Measurements from ENCODE around the gene RARRES1.
"Not testable (repeated sequence)": the region's sequence is repeated elsewhere in the genome, so short reads cannot be mapped to it uniquely, and the experiment has no call there.

The RARRES1 gene

DNA sequence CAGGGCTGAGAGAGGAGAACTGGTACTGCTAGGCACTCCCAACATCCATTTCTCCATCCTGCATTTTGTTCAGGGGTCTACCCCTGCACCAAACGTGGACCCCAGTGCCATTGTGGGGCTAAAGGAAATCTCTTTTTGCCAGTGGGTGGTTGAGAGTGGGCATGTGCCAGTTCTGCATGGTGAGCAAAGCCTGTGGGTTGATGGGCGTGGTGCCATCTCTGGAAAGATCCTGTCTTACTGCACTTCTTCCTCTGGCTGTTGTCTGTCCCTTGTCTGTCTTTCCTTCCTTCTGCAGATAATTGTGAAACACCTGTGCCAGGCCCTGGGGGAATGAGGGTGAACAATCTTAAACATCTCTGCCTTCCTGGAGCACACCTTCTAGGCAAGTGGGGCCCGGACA, 1.4 kb upstream of the RARRES1 start:
- no peak for DNase-seq (ENCODE audit: low spot score)

DNA sequence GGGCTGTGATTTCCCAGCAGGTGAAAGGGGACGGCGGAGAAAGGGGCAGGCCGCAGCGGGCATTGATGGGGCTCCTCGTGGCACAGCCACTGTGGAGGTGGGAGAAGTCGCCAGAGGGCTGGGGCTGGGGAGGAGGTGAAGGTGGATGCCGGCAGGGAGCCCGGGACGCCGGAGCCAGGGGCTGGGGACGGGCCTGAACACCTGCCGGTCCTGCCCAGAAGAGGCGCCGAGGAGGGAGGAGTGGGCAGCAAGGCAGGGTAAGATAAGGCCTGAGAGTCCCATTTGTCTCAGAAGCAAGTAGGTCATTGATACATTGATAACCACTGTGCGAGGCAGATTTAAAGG, 571 bp upstream of the RARRES1 start:
- no peak for DNase-seq (ENCODE audit: low spot score)

DNA sequence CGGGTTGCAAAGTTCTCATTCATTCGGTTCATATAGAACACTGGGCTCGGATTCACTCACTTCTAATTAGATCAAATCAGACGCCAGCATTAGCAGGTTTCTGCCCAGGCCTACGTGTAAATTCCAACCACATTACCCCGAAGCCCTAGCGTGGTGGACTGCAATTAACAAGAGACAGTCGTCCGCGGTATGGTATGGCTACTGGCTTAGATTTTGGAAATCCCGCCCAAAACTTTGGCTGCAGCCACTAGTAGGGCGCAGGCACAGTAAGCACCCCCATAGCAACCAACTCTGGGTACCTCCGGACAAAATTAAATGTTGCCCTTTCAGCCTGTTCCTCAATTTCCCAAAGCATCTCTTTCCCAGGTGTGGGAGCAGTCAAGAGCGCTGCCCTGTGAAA, 771 bp downstream of the RARRES1 start:
- no peak for DNase-seq (ENCODE audit: low spot score)

DNA sequence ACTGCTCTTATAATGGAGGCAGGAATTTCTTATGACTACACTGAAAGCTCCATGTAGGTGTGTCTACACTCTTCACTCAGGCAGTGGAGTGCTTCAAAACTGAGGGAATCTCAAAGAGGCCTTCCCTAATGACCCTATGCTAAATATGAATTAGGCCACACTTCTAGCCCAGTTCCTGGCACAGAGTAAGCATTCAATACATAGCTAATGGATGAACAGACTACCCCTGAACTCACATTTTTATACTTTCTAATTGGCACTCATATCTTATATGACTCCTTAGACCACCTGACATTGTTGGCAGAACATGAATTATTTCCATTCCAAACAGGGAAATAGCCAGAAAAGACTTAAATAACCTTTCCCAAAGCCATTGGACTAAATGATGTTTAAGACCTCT, 3.4 kb downstream of the RARRES1 start:
- DNase-seq (ENCODE audit: low spot score) = no peak

DNA sequence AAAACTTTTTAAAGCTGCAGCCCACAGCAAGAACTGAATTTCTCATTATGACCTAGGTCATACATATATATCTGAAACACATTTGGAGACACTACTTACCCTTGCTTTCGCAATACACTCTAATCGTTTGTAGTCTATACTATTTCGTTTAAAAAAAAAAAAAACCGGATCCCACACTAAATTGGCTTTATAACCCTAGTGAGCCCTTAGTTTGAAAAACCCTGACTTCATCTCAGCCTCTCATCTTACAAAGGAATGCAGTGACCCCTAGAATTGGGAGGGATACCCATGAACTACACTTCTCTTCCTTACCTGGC, 4.2 kb downstream of the RARRES1 start:
- no peak for DNase-seq (ENCODE audit: low spot score)

DNA sequence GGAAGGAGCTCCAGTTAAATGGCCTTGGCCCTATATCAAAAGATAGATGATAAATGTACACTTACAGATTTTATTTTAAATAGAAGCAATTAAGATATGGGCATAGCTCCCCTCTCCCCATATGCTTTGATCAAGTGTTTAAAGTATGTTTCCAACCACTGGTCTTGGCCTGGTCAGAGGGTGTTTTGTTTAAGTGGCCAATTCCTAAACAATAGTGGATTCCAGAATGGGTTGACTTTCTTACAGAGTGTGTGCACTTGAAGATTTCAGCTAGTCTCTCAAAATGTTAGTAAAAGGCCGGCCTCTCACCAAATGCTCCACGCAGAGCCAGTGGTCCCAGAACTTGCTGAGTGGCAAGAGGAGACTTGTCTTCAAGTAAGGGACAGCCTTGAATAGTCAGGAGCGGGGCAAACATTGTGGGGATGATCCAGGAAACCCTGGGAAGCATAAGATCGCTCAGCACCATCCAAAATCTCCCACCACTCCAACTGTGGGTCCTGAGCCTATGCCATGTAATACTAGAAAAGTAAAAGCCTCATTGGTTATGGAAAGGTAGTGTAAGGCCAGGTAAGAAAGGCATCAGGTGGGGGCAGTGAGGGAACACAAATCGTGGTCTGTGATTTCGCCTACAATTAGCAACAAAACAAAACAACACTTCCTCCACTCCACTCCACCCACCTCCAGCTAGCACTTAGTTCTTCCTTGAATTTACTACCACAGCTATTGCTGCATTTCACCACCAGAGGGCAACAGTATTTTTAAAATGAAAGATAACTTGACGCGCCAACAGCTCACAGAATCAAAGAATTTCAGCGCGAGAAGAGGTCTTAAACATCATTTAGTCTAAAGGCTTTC, 4.8 kb downstream of the RARRES1 start:
- peak; percentile 88 for DNase-seq (ENCODE audit: low spot score)

- DNase-seq (ENCODE audit: low spot score) = no peak
Observed at GRCh38 chr3:158725348-158726011, 6.8 kb downstream of the RARRES1 start.

DNA sequence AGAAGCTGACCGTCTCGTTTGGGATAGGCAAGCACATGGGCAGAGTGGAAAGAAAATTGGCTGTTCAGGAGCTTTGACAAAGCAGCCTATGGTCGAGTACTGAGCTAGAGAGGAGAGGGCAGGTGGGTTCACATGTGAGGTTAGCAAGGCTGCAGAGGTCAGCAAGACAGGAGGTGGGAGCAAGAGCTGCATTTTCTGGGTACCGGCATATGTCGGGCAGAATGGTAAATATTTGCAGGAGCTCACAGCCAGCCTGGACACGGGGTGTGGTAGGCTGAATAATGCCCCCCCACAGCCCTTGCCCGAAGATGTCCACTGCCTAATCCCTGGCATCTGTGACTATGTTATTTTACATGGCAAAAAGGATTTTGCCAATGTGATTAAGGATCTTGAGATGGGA, 8.3 kb downstream of the RARRES1 start:
- DNase-seq (ENCODE audit: low spot score) = no peak

- DNase-seq (ENCODE audit: low spot score) = no peak
Observed at GRCh38 chr3:158722108-158722507, 10.1 kb downstream of the RARRES1 start.

- DNase-seq (ENCODE audit: low spot score) = no peak
Observed at GRCh38 chr3:158718490-158719170, 13.6 kb downstream of the RARRES1 start.

DNA sequence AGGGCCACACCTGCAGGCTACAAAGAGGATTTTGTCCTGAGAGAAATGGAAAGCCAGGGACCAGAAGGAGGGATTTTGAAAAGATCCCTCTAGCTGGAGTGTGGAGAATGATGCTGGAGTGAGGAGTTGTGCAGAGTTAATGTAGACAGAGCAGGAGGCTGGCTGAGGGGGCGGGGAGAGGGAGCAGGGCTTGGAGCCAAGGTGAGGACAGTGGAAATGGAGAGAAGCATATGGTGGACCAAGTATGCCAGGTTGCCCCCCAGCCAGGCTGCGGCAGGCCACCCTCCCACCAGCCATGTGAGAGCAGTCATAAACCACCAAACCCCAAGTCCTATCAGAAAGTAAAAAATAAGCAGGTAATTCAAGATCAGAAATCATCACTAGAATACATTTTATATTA, 14.7 kb downstream of the RARRES1 start:
- DNase-seq (ENCODE audit: low spot score) = no peak

DNA sequence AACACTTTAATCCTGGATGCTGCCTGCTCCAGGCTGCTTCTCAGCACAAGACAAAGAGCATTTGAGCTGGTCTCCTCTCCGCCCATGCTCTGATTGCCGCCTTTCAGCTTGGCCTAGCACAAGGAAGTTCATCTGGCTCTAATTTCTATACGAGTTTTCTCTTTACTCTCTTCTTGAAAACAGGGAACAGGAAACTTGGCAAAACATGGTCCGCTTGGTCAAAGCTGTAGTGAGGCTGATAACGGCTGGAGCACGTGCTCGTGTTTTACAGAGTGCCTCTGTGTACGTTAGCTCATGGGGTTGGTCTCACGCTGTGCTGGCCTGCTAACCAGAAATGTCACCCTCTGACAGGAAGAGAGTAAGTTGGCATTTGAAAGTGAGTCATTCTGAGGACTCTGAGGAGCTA, 19.2 kb downstream of the RARRES1 start:
- DNase-seq (ENCODE audit: low spot score) = peak; percentile 87

- DNase-seq (ENCODE audit: low spot score) = no peak
Observed at GRCh38 chr3:158712443-158712842, 19.8 kb downstream of the RARRES1 start.

GRCh38 chr3:158711886-158712285, 20.4 kb downstream of the RARRES1 start:
- DNase-seq (ENCODE audit: low spot score) = no peak

DNA sequence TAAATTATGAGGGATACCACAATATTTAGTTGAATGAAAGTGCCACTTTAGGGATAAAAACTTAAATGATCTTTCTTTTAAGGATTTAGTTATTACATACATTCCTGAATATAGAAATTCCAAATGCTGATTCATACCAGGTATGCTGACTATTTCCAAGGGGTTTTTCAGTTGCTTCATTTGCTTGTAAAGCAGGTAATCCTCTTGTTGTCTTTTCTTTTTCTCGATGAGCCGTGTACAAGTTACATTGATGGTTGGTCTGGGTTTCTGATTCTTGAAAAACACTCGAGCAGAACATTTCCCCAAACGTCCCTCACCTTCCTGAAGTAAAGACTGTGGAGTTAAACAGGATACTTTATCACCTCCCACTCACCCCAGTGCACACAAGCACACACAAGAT, 21.7 kb downstream of the RARRES1 start:
- DNase-seq (ENCODE audit: low spot score) = no peak

GRCh38 chr3:158709666-158710083, 22.6 kb downstream of the RARRES1 start:
- peak; percentile 67 for DNase-seq (ENCODE audit: low spot score)

DNA sequence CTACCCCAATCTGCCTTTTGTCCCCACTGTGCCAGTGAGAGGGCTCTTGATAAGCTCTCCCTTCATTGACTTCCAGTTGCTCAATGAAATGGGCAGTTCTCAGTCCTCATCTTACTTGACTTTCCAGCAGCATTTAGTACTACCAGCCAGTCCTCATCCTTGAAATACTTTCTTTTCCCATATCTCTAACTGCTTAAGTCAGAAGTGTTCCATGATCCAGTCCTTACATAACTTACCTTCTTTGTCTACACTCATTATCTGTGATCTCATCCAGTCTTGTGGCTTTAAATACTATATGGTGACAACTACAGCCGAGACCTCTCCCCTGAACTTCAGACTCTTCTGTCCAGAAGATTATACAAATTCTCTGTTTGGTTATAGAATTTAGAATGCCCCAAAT, 28.7 kb downstream of the RARRES1 start:
- no peak for DNase-seq (ENCODE audit: low spot score)

DNA sequence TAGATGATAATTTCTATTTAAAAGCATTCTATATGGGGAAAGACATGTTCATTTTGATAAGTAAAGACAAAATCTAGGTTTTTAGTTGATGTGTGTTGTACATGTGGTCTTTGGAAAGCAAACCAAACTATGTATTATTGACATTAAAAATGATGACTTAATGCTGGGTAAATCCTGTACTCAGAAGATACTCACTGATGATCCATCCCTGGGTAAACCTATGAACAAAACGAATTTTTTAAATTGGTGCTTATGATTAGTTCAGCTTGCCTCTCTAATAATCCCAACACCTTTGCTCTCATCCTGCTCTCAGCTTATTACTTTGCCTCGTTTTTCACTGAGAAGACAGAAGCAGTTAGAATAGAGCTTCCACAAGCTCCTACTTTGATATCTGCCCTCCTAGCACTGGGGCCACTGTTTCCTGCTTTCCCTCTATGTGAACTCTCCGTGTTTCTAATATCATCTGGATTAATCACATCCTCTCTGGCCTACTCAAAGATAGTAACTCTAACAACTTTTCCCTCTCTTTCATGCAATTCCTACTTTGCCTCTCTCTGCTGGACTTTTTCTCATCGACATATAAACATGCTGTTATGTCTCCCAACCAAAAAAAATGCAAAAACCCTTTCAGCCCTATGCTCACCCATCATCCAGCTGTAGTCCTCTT, 29.3 kb downstream of the RARRES1 start:
- DNase-seq (ENCODE audit: low spot score) = no peak

DNA sequence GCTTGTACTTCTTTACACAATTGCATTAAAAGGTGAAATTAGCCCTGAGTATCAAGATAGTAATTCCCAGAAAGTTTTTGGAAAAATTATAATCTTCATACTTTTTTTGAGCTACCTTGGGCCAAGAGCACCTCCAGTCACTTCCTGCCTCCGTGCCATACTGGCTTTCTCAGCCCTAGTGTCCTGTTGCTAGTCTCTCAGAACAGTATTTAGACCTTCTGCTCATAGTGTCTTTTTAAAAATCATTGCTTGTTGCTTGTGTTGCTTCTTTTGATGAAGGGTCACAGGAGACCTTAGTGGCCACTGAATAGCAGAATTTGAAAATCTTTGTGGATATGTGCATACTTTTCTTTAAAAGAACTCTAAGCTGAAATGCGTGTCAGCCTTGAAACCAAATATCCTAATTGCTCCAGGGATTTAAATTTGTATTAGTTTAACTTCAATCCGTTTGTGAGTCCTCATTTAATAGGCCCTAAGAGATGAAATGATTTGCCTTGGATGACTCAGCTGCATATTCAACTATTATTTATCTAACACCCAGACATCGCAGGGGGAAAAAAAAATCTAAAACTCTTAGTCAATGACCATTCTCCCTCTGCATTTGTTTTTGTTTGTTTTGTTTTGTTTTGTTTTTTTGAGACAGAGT, 30.7 kb downstream of the RARRES1 start:
- no peak for DNase-seq (ENCODE audit: low spot score)

- DNase-seq (ENCODE audit: low spot score) = no peak
Observed at GRCh38 chr3:158700559-158700958, 31.7 kb downstream of the RARRES1 start.

- no peak for DNase-seq (ENCODE audit: low spot score)
Observed at GRCh38 chr3:158696618-158697017, 35.6 kb downstream of the RARRES1 start.

DNA sequence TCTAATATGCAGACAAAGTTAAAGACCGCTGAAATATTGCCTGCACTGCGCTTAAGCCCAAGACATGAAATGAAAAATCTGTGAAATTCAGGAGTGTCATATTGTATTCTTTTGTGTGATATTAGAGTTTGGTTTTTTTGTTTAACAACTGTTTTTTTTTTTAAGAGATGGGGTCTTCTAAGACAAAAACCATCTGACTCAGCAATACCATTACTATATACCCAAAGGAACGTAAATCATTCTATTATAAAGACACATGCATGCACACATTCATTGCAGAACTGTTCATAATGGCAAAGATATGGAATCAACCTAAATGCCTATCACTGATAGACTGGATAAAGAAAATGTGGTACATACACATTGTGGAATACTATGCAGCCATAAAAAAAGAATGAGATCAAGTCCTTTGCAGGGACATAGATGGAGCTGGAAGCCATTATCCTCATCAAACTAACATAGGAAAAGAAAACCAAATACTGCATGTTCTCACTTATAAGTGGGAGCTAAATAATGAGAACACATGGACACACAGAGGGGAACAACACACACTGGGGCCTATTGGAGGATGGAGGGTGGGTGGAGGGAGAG, 38.3 kb downstream of the RARRES1 start:
- not testable (repeated sequence) for DNase-seq (ENCODE audit: low spot score)

All from hematopoietic multipotent progenitor cell treated with erythropoietin and hydrocortisone succinate and interleukin-3 and kit ligand, for 17 days (in vitro differentiated cells).